GM19238 (cell line): ENCODE measurements around the gene PDE4D.

Experiments used
- DNase-seq: peaks from one replicate; pipeline ENCODE4 v3.0.0; 2011; ENCODE audit warnings: low spot score; ENCODE audit not compliant: insufficient read length

The PDE4D gene

GRCh38 chr5:59554501-59554900 is 339.0 kb downstream of the PDE4D start:
- DNase-seq: no peak

DNA sequence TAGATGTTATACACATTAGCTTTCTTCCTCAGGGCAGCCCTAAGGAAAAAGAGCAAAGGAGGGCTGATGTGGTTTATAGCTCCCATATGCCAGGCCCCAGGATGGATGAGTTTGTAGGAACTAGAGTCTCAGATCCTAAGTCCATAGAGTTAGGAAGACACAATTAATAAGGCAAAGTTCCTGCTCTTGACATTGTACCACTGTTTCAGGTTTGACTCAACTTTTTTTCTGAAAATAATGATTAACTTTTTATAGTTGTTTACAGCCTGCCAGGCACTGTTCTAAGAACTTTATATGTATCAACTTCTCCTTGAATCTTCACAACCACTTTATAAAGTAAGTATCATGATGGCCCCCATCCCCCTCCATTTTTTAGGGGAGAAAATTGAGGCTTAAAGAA is 339.5 kb downstream of the PDE4D start:
- DNase-seq: no peak

- no peak for DNase-seq
Observed at GRCh38 chr5:59548807-59549357, 344.6 kb downstream of the PDE4D start.

GRCh38 chr5:59547731-59548130 is 345.8 kb downstream of the PDE4D start:
- no peak for DNase-seq

- no peak for DNase-seq
Observed at GRCh38 chr5:59544573-59544972, 349.0 kb downstream of the PDE4D start.

DNA sequence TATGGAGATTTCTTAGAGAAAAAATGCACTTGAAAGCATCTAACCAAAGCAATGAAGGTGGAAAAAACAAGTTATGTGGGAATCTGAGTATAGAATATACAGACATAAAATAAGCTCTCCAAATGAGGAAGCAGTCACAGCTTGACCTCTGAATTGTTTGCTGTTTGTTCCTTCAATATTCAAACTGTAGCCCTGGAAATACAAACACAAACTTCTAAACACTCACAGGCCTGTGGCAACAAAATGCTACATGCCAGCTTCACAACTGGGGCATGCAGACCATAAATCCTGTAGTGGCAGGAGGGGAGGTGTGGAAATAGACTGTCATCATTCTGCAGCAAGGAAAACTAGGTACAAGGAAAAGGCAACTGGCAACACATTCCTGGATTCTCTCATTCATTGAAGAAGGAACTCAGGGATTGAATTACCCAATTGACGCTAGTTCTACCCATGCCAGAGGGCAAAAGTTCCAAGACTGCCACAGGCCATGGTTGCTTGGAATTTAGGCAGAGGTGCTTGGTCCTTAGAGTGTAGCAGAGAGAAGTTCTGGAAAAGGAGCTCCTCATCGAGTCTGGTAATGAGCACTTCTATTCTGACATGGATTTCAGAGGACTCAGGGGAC is 349.6 kb downstream of the PDE4D start:
- DNase-seq: no peak

GRCh38 chr5:59542851-59543820 is 350.4 kb downstream of the PDE4D start:
- no peak for DNase-seq

GRCh38 chr5:59542306-59542705 is 351.2 kb downstream of the PDE4D start:
- DNase-seq: no peak

- no peak for DNase-seq
Observed at GRCh38 chr5:59540366-59540765, 353.2 kb downstream of the PDE4D start.

DNA sequence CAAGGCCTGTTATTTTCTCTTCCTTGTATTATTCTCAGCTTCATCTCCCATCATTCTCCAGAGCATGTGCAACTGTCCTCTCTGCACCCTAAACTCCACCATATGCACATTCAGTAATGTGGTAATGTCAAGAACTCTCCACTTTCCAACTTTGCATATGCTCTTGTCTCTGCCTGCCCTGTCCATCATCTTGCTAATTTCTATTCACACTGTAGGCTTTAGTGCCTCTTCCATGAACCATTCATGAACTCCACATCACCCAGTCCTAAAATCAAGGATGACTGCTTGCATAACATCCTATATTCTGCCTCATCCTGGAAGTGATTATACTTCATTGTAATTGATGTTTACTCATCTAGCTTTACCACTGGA is 354.8 kb downstream of the PDE4D start:
- no peak for DNase-seq

DNA sequence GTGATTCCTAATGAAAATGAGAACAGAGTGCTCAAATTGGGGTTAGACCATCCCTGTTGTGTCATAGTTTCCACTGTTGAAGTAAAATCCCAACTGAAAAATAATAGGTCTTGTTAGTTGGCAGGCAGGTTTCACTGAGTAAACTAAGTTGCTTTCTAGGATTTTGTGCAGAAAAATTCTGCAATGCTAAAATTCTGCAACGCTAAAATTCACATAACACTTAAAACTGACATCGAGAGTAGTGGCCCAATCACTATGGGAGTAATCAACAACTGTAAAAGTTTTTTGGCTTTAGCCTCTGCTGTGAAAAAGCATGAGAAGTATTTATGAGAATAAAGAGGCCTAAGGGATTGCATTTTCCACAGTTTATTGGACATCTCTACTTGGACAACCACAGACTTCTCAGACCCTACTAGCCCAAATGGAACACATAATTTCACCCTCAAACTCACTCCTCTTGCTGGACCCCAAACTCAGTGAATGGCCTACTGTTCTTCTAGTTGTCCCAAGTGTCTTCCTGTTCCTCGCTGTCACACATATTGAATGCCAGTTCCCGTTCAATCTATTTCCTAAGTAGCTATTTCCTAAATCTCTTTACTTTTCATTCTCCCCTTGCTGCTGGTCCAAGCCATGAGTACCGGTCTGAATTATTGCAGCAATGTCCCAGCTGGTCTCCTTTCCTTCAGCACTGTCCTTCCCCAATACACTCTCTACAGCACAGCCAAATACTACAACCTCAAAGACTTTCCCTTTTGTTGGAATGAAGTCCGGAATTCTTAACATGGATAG is 355.4 kb downstream of the PDE4D start:
- DNase-seq: no peak

DNA sequence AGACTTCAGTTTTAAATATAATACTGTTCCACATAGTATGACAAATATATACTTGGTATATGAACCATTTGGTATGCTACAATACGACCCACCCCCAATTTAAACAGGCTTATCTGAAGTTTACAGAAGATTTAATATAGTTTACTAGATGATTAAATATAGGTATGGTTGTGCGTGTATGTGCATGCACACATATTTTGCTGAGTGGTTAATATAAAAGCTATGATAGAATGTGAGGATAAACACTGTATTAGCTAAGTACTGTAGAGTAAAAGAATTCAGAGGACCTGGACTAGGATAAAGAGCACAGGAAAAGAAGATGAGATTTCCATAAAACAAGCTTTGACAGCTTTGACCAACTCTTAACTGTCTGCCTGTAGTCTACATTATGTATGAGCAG is 356.7 kb downstream of the PDE4D start:
- no peak for DNase-seq

GRCh38 chr5:59535561-59535960 is 358.0 kb downstream of the PDE4D start:
- DNase-seq: no peak

- no peak for DNase-seq
Observed at GRCh38 chr5:59533730-59534108, 359.8 kb downstream of the PDE4D start.

DNA sequence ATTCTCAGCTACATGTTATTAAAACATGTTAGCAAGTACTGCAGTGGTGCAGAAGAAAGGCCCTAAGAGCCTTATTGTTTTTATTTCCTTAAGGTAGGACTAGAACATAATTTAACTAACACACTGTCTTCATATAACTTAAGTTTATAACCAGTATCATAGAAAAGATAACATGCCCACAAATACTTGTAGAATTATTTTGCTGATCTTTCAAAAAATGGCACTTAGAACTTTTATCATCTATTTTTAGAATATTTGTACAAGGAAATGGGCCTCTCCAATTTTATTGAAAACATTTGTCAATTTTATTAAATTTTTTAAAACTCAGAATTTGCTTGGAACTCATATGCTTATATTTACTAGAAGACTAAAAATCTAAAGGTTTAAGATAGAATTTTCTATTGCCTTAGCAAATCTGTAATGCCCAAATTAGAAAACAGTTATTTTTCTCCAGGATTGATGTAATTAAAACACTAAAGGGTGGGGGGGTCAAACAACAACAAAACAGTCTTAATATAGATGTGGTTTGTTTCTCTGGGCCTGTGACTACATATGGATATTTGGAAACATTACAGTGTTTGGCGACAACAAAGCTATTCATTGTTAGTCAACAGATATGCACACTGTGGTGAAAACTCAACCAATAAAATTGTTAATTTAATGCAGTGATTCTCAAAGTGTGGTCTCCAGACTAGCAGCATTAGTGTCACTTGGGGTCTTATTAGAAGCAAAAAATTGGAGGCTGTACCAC is 360.4 kb downstream of the PDE4D start:
- DNase-seq: no peak

GRCh38 chr5:59529239-59529638 is 364.3 kb downstream of the PDE4D start:
- no peak for DNase-seq

DNA sequence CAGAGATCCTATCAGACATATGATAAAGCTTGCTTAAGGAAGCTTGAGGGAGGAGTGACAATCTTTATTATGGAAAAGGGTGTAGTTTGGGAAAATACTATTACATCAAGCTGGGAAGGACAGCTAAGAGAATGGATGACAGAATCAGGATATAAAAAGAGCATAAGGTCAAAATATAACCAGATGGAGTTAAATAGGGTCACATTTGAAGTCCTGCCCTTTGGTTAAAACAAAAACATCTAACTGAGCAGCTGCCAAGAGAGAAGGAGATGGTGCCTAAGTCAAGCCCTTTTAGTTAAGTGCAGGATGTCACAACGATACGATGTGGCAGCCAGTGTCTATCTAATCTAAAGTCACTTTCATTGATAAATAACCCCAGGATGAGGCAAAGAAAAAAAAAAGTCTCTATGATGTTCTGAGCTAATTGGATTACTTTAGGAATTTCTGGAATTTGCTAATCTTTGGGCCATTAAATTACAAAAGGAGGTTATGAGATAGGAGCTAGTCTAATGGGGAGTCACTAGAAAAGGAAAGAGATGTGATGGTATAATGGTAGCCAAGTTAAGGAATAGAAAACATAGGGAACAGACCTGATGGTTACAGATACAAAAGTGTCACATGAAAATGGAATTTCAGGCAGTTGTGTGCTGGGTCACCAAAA is 365.2 kb downstream of the PDE4D start:
- no peak for DNase-seq

GRCh38 chr5:59525957-59526356 is 367.6 kb downstream of the PDE4D start:
- no peak for DNase-seq

DNA sequence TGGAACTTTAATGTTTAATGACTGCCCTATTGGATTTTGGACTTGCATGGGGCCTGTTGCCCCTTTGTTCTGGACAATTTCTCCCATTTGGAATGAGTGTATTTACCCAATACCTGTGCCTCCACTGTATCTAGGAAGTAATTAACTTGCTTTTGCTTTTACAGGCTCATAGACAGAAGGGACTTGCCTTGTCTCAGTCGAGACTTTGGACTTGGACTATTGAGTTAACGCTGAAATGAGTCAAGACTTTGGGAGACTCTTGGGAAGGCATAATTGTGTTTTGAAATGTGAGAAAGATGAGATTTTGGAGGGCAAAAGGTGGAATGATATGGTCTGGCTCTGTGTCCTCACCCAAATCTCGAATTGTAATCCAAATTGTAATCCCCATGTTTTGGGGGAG is 368.2 kb downstream of the PDE4D start:
- DNase-seq: no peak

DNA sequence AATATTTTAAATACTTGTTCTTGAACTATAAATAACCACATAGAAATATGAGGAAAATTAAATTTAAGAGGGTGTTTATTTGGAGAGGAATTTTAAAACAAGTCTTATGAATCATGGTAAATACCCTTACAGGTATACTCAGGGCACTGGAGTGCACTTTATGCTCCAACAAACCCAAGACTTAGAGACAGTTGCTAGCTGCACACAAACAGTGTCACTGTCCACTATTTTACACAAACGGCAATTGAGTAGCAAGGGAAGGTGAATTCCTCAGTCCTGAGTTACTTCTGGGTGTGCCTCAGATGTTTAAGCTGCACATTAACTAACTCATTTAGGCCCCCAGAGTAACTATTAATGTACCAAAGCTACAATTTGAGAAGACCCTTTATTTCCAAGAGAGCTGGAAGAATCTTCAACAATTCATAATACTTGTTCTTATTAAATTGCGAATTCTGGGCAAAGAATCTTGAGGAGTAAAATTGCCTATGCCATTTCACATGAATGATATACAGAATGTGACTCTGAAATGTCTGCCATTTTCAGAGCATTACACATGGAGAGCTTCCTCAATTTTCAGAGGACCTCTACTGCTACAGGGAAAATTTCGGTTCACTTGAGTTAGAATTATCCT is 371.2 kb downstream of the PDE4D start:
- DNase-seq: no peak
